HG03439 (cell line): ENCODE results near the gene FAM237B.
"Not testable (repeated sequence)": the region's sequence is repeated elsewhere in the genome, so short reads cannot be mapped to it uniquely, and the experiment has no call there.

ENCODE experiments used
- ATAC-seq: cut with Tn5 transposase; IDR thresholded peaks from one replicate; pipeline ENCODE4 v1.9.1; 2021; ENCODE audit warnings: mild to moderate bottlenecking, moderate library complexity; ENCODE audit not compliant: unreplicated experiment

Gene FAM237B

DNA sequence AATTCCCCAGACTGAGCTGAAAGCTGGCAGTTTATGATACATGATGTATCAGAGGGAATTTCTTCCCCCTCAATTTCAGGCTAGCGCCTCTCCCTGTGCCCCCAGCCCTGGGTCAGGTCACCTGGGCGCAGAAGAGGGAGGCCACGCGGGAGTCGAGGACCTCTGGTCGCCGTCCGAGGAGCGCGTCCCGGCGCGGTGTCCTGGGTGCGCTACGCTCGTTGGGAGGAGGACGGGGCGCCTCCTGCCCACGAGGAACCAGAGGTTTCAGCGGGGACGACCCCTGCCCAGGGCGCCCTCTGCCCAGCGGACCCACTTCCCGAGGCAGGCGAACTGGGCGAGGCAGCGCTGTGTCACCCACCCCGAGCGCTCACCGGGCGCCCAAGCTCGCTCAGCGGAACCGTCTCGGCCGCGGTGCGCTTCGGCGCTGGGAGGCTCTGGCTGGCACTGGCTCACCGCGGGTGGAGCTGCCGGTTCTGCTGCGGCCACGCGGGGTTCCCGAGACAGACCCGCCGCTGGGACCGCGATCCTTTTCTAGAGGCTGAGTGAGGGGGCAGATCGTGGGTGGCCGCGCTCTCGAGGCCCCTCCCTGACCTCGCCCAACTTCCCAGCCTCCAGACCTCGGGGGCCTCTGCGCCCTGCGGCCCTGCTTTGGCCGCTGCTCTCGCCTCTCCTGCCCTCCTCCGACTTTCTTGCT lies at the start of gene FAM237B:
FAM237B (minus strand) TSS at position 504 of the 694 bp plus-strand sequence. CDS start 1,556 bp downstream, outside the sequence.
- no peak for ATAC-seq

DNA sequence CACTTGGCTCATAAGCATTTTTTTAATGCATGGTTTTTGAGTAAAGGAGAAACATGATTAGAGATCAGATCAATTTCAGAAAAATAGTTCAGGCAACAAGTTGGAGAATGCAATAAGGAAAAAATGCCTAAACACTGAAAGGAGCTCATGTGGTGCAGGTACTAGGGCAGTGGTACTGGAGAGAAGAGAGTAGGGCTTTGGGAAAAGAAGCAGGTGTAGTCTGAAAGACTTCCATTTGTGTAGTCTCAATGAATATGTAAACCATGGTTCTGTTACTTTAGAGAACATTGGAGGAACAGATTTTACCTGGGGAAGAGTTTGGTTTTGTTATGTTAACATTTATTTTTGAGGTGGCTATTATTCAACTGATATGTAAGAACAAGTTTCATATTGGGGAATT lies 30.9 kb upstream of the FAM237B start:
- ATAC-seq = no peak

DNA sequence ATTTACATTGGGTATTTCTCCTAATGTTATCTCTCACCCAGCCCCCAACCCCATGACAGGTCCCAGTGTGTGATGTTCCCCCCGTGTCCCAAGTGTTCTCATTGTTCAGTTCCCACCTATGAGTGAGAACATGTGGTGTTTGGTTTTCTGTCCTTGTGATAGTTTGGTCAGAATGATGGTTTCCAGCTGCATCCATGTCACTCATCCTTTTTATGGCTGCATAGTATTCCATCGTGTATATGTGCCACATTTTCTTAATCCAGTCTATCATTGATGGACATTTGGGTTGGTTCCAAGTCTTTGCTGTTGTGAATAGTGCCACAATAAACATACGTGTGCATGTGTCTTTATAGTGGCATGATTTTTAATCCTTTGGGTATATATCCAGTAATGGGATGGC lies 28.9 kb upstream of the FAM237B start:
- ATAC-seq = not testable (repeated sequence)

DNA sequence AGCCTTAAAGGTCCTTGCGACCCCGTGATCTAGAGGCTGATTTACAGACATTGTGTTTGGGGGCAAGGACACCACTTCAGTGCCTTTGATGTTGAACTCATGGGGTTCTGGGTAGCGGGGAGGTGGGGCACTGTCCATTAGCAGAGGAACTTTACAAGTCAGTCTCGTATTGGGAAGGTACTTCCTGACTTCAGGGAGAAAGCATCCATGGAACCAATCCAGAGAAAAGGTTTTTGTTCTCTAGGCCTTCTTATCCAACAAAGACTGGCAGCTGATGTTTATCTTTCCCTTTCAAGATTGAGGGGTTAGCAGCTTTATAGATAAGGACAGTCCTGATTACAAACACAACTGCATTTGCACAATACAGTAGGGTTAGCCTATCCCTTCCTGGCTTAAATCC lies 28.2 kb upstream of the FAM237B start:
- no peak for ATAC-seq

DNA sequence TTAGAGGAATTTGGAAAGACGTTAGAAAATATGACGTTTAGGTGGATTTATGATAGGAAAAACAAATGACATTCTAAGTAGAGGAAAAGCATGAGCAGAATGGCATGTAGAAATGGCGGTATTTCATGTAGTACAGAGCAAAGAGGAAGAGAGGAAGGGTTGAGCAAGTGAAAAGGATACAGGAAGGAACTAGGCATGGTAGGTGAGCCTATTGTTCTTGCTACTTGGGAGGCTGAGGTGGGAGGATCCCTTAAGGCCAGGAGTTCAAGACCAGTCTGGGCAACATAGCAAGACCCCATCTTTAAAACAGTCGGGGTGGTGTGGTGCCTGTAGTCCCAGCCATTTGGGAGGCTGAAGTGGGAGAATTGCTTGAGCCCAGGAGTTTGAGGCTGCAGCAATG lies 26.7 kb upstream of the FAM237B start:
- ATAC-seq = no peak

DNA sequence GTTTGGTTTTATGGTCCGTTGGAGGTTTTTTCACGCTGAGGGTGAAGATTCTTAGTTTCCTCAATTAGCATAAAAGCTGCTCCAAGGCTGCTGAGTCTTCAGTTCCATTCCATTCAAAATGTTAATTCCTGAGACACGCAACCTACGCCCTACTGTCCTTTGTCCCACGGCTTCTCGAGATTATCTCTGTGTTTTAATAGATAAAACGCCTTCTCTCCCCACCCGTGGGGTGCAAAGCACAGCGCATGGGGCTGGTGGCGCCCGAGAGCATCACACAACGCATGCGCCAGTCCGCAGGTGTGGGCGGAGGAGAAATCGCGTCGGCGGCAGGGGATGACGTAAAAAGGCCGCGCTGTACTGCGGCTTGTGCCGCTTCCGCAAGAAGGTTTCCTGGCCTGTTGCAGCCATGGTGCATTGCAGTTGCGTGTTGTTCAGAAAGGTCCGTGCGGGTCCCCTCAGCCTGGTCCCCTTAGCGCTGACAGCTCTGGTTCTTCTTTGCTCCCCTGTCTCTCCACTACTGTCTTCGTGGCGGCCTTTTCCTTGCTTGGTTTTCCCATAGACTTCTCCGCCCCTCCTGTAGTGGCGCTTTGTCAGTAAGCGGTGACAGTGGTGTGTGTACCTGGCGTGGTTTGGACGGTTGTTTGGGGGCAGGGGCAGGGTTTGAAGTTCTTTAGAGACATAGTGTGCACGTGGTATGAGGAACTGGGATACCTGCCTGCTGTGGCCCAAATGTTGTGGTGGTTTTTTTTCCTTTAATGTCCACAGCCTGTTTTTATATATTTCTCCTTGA lies 25.4 kb upstream of the FAM237B start, which contains the start of gene GTPBP10:
GTPBP10 (plus strand) TSS at position 381 of the 790 bp plus-strand sequence; CDS start at position 407, 26 bp downstream.
- ATAC-seq = peak; percentile 98

DNA sequence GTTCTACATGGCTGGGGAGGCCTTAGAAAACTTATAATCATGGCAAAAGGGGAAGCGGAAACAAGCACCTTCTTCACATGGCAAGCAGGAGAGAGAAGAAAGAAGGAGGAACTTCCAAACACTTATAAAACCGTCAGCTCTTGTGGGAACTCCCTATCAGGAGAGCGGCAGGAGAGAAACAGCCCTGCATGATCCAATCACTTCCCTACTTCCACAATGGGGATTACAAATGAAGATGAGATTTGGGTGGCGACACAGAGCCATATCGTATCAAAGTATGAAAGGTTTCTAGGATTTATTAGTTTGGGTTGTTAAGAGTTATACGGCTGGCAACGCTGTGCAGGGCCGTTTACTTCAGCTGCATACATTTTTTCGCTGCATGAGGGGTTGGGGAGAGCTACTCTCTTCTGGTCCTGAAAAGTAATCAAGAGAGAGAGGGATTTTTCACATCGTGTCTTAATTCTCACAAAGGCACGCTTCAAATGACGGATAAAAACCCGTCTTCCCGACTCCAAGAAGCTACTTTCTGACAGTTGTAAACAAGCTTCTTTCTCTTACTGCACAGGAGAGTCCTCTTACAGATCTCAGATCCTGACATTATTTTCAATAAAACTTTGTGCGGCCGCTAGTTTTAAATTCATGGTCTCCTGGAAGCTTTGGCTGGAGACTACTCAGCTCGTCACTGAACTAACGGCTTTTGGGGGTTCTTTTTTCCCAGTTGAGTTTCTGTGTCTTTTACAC lies 24.7 kb upstream of the FAM237B start:
- ATAC-seq = peak; percentile 3

DNA sequence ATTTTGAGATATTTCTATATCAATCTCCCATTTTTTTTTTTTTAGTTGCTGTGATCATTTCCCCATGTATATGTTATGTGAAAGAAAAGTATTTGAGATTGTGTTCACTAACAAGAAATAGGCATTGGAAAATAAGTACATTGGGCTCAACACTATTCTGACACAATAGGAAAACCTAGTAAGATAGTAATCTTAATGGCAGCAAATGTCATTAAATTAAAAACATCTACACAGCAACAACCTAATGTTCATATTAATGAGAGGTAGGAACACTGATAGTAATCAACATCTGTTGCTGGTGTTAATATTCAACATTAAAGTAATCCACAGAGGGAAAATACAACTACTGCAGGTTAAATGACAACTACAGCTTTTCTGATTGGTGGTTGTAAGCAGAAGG lies 23.9 kb upstream of the FAM237B start:
- ATAC-seq = no peak

DNA sequence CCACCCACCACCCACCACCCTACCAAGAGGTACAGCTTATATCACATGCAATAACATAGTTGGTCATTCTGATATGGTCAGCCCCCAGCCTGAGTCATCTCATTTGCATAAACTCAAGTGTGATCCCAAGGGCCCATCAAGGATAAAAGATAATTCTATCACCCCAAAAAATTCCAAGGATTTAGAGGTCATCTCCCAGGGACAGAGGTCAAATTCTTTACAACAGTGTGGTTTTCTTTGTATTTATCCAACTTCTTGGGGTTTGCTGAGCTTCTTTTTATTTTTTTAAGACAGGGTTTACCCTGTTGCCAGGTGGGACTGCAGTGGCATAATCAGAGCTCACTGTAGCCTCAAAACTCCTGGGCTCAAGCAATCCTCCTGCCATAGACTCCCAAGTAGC lies 16.0 kb upstream of the FAM237B start:
- ATAC-seq = no peak

DNA sequence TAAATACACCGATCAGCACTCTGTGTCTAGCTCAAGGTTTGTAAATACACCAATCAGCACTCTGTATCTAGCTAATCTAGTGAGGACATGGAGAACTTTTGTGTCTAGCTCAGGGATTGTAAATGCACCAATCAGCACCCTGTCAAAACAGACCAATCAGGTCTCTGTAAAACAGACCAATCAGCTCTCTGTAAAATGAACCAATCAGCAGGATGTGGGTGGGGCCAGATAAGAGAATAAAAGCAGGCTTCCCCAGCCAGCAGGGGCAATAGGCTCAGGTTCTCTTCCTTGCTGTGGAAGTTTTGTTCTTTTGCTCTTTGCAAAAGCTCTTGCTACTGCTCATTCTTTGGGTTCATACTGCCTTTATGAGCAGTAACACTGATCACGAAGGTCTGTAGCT lies 13.8 kb upstream of the FAM237B start:
- ATAC-seq = not testable (repeated sequence)

DNA sequence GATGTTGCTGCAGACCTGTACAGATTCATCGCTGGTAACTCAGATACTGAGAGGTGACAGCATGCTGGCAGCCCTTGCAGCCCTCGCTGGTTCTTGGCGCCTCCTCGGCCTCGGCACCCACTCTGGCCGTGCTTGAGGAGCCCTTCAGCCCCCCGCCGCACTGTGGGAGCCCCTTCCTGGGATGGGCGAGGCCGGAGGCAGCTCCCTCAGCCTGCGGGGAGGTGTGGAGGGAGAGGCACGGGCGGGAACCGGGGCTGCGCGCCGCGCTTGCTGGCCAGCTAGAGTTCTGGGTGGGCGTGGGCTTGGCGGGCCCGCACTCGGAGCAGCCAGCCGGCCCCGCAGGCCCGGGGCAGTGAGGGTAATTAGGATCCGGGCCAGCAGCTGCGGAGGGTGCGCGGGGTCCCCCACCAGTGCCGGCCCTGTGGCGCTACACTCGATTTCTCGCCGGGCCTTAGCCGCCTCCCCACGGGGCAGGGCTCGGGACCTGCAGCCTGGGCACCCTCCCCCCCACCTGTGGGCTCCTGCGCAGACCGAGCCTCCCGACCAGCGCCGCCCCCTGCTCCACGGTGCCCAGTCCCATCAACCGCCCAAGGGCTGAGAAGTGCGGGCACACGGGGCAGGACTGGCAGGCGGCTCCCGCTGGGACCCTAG lies 13.2 kb upstream of the FAM237B start:
- no peak for ATAC-seq

DNA sequence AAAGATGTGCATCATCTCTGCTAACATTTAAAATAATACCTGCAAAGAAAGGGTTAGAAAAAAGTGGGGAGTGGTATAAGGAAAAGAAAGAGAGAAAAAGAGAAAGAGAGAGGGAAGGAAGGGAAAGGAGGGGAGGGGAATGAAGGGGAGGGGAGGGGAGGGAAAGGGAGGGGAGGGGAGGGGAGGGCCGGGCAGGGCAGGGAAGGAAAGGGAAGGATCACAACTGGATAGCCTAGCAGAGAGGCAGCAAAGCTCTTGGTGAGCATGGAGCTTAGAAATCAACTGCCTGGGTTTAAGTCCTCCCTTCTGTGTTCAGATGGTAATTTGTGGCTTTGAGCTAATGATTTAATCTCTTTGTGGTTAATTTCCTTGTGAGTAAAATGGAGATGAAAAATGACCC lies 5.4 kb upstream of the FAM237B start:
- no peak for ATAC-seq

DNA sequence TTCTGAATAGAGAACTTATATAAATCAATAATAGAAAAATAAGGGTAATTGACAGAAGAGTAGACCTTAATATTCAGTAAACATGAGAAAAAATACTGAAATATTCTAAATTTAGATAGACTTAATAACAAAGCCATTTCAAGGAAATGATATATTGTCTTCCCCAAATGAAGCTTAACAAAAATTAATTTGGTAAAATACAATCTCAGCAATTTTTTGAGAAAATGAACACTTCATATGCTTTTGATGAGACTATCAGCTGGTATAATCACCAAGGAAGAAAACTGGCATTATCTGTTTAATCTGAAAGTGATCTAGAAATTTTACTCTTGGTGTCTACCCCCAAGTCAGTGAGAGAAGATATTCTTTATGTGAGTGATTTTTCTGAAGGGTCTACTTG lies 1.7 kb upstream of the FAM237B start:
- no peak for ATAC-seq

DNA sequence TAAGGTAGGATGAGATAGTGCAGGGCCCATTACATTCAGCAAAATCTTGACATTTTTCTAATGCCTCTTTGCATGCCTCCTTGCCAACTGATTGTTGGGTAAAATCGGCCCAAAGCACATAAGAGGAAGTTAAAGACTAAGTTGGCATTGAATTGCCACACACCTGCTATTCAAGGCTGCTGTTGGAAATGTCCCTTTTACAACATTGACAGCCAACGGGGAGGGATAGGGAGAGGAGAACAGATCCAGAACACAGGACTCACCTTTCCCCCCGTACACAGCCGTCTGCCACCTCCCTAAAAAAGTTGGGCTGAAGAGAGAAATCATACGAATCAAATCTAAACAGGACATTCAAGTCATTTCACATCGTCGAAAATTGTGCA lies 695 bp downstream of the FAM237B start:
- no peak for ATAC-seq

DNA sequence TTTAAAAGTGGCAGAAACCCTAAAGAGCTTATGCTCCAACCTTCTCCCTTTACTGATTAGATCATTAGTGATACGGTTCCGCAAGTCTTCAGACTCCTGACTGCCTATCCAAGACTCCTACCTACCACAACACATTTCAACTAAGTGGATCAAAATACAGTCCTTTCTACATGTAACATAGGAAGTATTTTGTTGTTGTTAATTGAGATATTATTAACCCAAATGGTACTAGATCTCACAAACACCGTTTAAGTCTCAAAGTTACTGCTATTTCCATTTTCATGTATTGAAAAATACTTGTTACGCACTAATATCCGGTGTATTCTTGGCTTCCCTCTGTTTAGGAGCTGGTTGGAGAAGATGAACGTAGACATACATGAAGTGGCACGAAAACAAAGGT lies 1.1 kb downstream of the FAM237B start:
- no peak for ATAC-seq

DNA sequence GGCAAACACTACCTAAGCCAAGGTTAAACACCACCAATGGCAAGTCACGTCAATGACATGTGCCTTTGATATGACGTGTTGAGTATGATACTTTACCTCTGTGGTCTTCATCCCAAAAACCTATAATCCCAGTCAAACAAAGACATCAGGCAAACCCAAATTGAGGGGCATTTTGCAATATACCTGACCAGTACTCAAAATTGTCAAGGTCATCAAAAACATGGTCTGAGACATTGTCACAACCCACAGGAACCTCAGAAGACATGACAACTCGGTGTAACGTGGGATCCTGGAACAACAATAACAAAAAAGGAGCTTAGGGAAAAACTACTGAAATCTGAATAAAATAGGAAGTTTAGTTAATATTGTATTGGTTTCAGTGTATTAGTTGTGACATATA lies 7.2 kb downstream of the FAM237B start:
- ATAC-seq = no peak

DNA sequence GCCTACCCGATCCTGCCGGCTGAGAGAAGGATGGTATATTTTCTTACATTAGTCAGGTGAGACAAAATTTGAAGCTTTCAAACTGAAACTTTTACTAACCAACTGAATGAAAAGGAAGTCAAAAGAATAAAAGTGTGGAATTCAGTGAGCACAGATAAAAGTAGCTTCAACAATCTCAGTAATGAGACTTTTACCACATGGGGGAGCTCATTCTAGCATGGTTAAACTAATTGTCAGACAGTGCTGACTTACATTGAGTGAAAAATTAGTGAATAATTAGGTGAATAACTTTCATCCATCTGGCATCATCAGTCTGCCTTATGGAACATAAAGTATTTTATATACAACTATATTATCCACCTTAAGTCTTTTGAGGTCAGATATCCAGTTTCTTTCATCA lies 8.4 kb downstream of the FAM237B start:
- ATAC-seq = no peak

DNA sequence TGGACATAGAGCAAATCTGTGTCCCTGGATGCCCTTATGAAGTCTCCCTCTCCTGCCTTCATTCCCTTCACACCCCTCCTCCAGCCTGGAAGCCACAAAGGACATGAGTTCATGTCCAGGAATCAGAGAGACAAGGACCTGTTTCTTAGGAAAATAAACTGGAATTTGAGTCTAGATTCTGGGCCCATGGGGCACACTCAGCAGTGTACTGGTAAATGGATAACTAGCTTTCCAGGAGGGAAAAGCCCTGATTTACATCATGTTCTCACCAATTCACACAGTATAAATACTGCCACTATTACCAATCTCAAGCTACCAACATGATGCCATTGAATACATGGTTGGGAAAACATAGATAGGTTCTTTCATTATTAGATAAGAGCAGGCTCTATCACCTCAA lies 9.9 kb downstream of the FAM237B start:
- ATAC-seq = no peak

DNA sequence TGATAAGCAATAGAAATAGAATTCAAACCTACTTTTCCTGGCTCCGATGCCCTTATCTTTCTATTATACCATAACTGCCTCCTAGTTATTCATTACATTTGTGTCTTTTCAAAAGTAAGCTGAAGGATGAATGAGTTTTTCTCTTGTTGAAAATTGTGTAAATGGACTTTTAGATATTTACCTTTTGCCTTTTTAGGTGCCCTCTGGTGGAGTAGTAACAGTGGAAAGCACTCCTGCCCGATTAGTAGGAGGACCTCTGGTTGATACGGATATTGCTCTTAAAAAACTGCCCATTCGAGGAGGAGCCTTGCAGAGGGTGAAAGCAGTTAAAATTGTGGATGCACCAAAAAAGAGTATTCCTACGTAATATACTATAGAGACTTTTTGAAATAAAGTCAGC lies 11.2 kb downstream of the FAM237B start:
- ATAC-seq = no peak

DNA sequence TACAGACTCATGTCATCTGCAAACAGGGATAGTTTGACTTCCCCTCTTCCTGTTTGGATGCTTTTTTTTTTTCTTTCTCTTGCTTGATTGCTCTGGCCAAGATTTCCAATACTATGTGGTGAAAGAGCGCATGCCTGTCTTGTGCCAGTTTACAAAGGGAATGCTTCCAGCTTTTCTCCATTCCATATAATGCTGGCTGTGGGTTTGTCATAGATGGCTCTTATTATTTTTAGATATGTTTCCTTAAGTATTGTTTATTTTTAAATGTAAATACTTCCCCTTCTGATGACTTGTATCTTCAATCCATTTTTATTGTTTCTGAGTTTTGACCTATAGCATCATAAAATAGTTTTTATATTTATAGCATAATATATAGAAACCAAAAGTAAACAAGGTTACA lies 17.9 kb downstream of the FAM237B start:
- ATAC-seq = no peak
